ENCODE data around the gene GZMB. TPM values are rescaled to one million over a fixed set of nuclear protein-coding genes. Genes with fewer than 3 reads are reported as not detected.
"Not testable (repeated sequence)": the region's sequence is repeated elsewhere in the genome, so short reads cannot be mapped to it uniquely, and the experiment has no call there.

Gene GZMB
- total RNA-seq, 4 donors from 2014 or later: 2.8 to 122 TPM; not detected in 2

GRCh38 chr14:24669651-24670050, 35.7 kb upstream of the GZMB start:
- Histone ChIP-seq H3K36me3 (no peaks in the 10 kb centered on the region), H3K9me3 (no peaks in the 10 kb centered on the region), H3K27ac (no peak overlapping the region), H3K27me3 (no peaks in the 10 kb centered on the region), H3K4me3 (no peak overlapping the region), H3K4me1 (no peaks in the 10 kb centered on the region)
- no peak for DNase-seq
- intact Hi-C loops (cut with DNase I; ENCODE audit: low total_unique reads): no loop called here
- TF ChIP-seq CTCF (IDR thresholded peaks at IDR 0.05) (no peak), POLR2A (IDR thresholded peaks at IDR 0.05) (no peak)

GRCh38 chr14:24665440-24665991, 31.5 kb upstream of the GZMB start:
- H3K4me3 ChIP-seq: no peak overlapping the region
- H3K9me3 ChIP-seq: no peaks in the 10 kb centered on the region
- H3K4me1 ChIP-seq: no peaks in the 10 kb centered on the region
- intact Hi-C loops (cut with DNase I; ENCODE audit: low total_unique reads): no loop called here
- no peak for DNase-seq
- no peaks in the 10 kb centered on the region for H3K27me3 ChIP-seq
- no peak for TF ChIP-seq POLR2A (IDR thresholded peaks at IDR 0.05)
- TF ChIP-seq CTCF (IDR thresholded peaks at IDR 0.05): no peak
- no peak overlapping the region for H3K27ac ChIP-seq
- no peaks in the 10 kb centered on the region for H3K36me3 ChIP-seq

- Histone ChIP-seq H3K4me1 (no peaks in the 10 kb centered on the region), H3K9me3 (no peaks in the 10 kb centered on the region), H3K27me3 (no peaks in the 10 kb centered on the region), H3K4me3 (no peak overlapping the region), H3K27ac (no peak overlapping the region), H3K36me3 (no peaks in the 10 kb centered on the region)
- intact Hi-C loops (cut with DNase I; ENCODE audit: low total_unique reads): no loop called here
- DNase-seq: no peak
- TF ChIP-seq POLR2A (IDR thresholded peaks at IDR 0.05) (no peak), CTCF (IDR thresholded peaks at IDR 0.05) (no peak)
Measured at GRCh38 chr14:24664366-24664765, 30.4 kb upstream of the GZMB start.

- intact Hi-C loops (cut with DNase I; ENCODE audit: low total_unique reads): no loop called here
- H3K4me1 ChIP-seq: no peaks in the 10 kb centered on the region
- no peaks in the 10 kb centered on the region for H3K36me3 ChIP-seq
- no peak overlapping the region for H3K4me3 ChIP-seq
- TF ChIP-seq CTCF (IDR thresholded peaks at IDR 0.05) (no peak), POLR2A (IDR thresholded peaks at IDR 0.05) (no peak)
- H3K9me3 ChIP-seq: no peaks in the 10 kb centered on the region
- no peaks in the 10 kb centered on the region for H3K27me3 ChIP-seq
- H3K27ac ChIP-seq: no peak overlapping the region
- DNase-seq: peak in 1 of 2 donors; percentile 22
Measured at GRCh38 chr14:24662753-24663152, 28.8 kb upstream of the GZMB start.

GRCh38 chr14:24659916-24660570, 26.1 kb upstream of the GZMB start:
- no peak overlapping the region for H3K4me3 ChIP-seq
- no peak for DNase-seq
- intact Hi-C loops (cut with DNase I; ENCODE audit: low total_unique reads): no loop called here
- no peaks in the 10 kb centered on the region for H3K4me1 ChIP-seq
- no peaks in the 10 kb centered on the region for H3K36me3 ChIP-seq
- no peak overlapping the region for H3K27ac ChIP-seq
- H3K27me3 ChIP-seq: no peaks in the 10 kb centered on the region
- TF ChIP-seq POLR2A (IDR thresholded peaks at IDR 0.05) (no peak), CTCF (IDR thresholded peaks at IDR 0.05) (no peak)
- H3K9me3 ChIP-seq: no peaks in the 10 kb centered on the region

- H3K9me3 ChIP-seq; H3K27ac ChIP-seq; H3K27me3 ChIP-seq; intact Hi-C loops (cut with DNase I; ENCODE audit: low total_unique reads); H3K4me1 ChIP-seq; H3K4me3 ChIP-seq; H3K36me3 ChIP-seq; DNase-seq: not testable (repeated sequence)
Measured at GRCh38 chr14:24648361-24648760, 14.4 kb upstream of the GZMB start.
